ENCODE results near the gene TRIM61.

- no peak for TF ChIP-seq CTCF (IDR thresholded peaks at IDR 0.05)
- no peak for TF ChIP-seq POLR2A (IDR thresholded peaks at IDR 0.05)
These were observed 36.2 kb upstream of the TRIM61 start for GRCh38 chr4:165013691-165014090.
